ENCODE data around the gene SKAP2. TPM values are rescaled to one million over a fixed set of nuclear protein-coding genes. Genes with fewer than 3 reads are reported as not detected.

Gene SKAP2
- total and polyA plus RNA-seq, 2 of the 4 experiments (the other 2 are of a cell fraction): 5.7 to 7.4 TPM

- POLR2A ChIA-PET (ENCODE audit: unreplicated experiment): no interaction called here
- H3K4me3 ChIP-seq (ENCODE audit: insufficient read depth, low read depth, low read length): no peak overlapping the region
- no peak overlapping the region for H3K27ac ChIP-seq (ENCODE audit: insufficient read depth, low read length)
- H4K91ac ChIP-seq (ENCODE audit: insufficient read depth, low read depth, low read length): no peak overlapping the region
- no peaks in the 10 kb centered on the region for H3K79me1 ChIP-seq (ENCODE audit: low read depth in 1 of 2, low read length in 2 of 2)
- no peak overlapping the region for H3K9ac ChIP-seq (ENCODE audit: low read depth, low read length)
- TF ChIP-seq ELK1 (IDR thresholded peaks at IDR 0.05; ENCODE audit: borderline replicate concordance, low read depth, low read length) (no peak), POLR2A (IDR thresholded peaks at IDR 0.05; ENCODE audit: low read depth, low read length) (no peak), MXI1 (IDR thresholded peaks at IDR 0.05; ENCODE audit: borderline replicate concordance, low read depth, low read length) (no peak), SMC3 (IDR thresholded peaks at IDR 0.05; ENCODE audit: low read depth, low read length) (no peak), NFE2L2 (IDR thresholded peaks at IDR 0.05; ENCODE audit: low read depth, low read length) (no peak), RAD21 (IDR thresholded peaks at IDR 0.05; ENCODE audit: low read length) (no peak), USF2 (IDR thresholded peaks at IDR 0.05; ENCODE audit: low read depth, low read length) (no peak), CTCF (conservative IDR thresholded peaks at IDR 0.05; ENCODE audit: low read depth, low read length) (no peak), RCOR1 (IDR thresholded peaks at IDR 0.05; ENCODE audit: insufficient replicate concordance, low read length) (no peak), MAZ (IDR thresholded peaks at IDR 0.05; ENCODE audit: borderline replicate concordance, low read depth, low read length) (no peak)
- no peak overlapping the region for H3K23ac ChIP-seq (ENCODE audit: low read depth, low read length)
- no TSS peak for BruUV-seq (replicated peaks)
- no peaks in the 10 kb centered on the region for H3K36me3 ChIP-seq (ENCODE audit: control insufficient read depth, insufficient read depth, low read length)
- H3K4me2 ChIP-seq (ENCODE audit: low read depth, low read length): peak overlapping the region; percentile 53; the same call in 1 of the 2 replicates
- H3K14ac ChIP-seq (replicated peaks; ENCODE audit: low read depth, low read length): no peak overlapping the region
- H2BK20ac ChIP-seq (ENCODE audit: low read depth, low read length): no peak overlapping the region
- dilution Hi-C loops (cut with HindIII; ENCODE audit: low sequenced_read_pairs, unreplicated experiment) (no loop called here), in situ Hi-C loops (cut with MboI; ENCODE audit: low sequenced_read_pairs) (loop anchor here (10.0 to 25.0 kb wide), 3 partner anchors 458 to 775 kb away; partner anchors contain the start of genes CBX3 and HNRNPA2B1), intact Hi-C loops (cut with micrococcal nuclease) (no loop called here)
- no peak overlapping the region for H2BK120ac ChIP-seq (ENCODE audit: low read depth, low read length)
- no peak for DNase-seq
- H2AFZ ChIP-seq (replicated peaks; ENCODE audit: low read length, poor library complexity): no peak overlapping the region
- H4K8ac ChIP-seq (ENCODE audit: low read depth in 2 of 2, low read length in 2 of 2): no peak overlapping the region
- no peaks in the 10 kb centered on the region for H3K9me1 ChIP-seq (ENCODE audit: insufficient read depth, low read length)
- no CpG with 5 or more reads among the region's 2 CpGs for WGBS, 2 experiments (ENCODE audit: extremely low coverage in 2 of 2, insufficient read length in 1 of 2)
- no peak overlapping the region for H3K4ac ChIP-seq (ENCODE audit: low read depth, low read length)
- H2AK9ac ChIP-seq (replicated peaks; ENCODE audit: low read depth, low read length, poor library complexity): no peak overlapping the region
- no peak overlapping the region for H2AK5ac ChIP-seq (ENCODE audit: low read depth, low read length)
- H2BK15ac ChIP-seq (ENCODE audit: low read depth, low read length): no peak overlapping the region
- no peaks in the 10 kb centered on the region for H3K9me3 ChIP-seq (ENCODE audit: control insufficient read depth, insufficient read depth, low read length)
- no peak overlapping the region for H3K56ac ChIP-seq (ENCODE audit: extremely low read depth, insufficient read depth, low read length)
- H3K18ac ChIP-seq (ENCODE audit: low read depth, low read length): no peak overlapping the region
- no peak overlapping the region for H2BK5ac ChIP-seq (ENCODE audit: low read depth, low read length, poor library complexity, severe bottlenecking)
- peaks cover 4% of the 10 kb centered on the region for H3K4me1 ChIP-seq (ENCODE audit: control insufficient read depth, insufficient read depth, low read length)
- no peaks in the 10 kb centered on the region for H4K20me1 ChIP-seq (ENCODE audit: insufficient read depth, low read length)
- H3K27me3 ChIP-seq (ENCODE audit: control insufficient read depth, insufficient read depth, low read length): no peaks in the 10 kb centered on the region
- ATAC-seq (ENCODE audit: low read depth): no peak
- H4K5ac ChIP-seq (ENCODE audit: low read depth, low read length): no peak overlapping the region
- CTCF ChIA-PET: interaction anchor here (0.6 to 1.3 kb wide), 4 partner anchors 11 to 301 kb away, joined by 3 read pairs; no protein-coding TSS in a partner anchor
Measured at GRCh38 chr7:26670290-26670689, 194.1 kb downstream of the SKAP2 start.
